Endodermal cell (in vitro differentiated cells): ENCODE data around the gene RIMS3. TPM values are rescaled to one million over a fixed set of nuclear protein-coding genes. Genes with fewer than 3 reads are reported as not detected.

Source experiments
- DNase-seq: peaks from one replicate; pipeline ENCODE4 v3.0.0-alpha.2; 2017
- H3K27ac ChIP-seq: 2 replicates; pipeline ENCODE4 v1.5.1; 2013; ENCODE audit warnings: mild to moderate bottlenecking, low read depth, low read length, moderate library complexity
- H3K27me3 ChIP-seq: 2 replicates; pipeline ENCODE4 v1.6.1; 2013; ENCODE audit warnings: mild to moderate bottlenecking, low read length, moderate library complexity; ENCODE audit not compliant: insufficient read depth, control insufficient read depth, poor library complexity, severe bottlenecking
- H3K36me3 ChIP-seq: 2 replicates; pipeline ENCODE4 v1.7.0; 2013; ENCODE audit warnings: mild to moderate bottlenecking, low read length, moderate library complexity; ENCODE audit not compliant: control insufficient read depth, insufficient read depth
- H3K4me1 ChIP-seq: one replicate; pipeline ENCODE4 v1.7.0; 2013; ENCODE audit warnings: low read length; ENCODE audit not compliant: control insufficient read depth, insufficient read depth
- H3K4me3 ChIP-seq: 2 replicates; pipeline ENCODE4 v1.5.1; 2013; ENCODE audit warnings: mild to moderate bottlenecking, low read length, moderate library complexity
- H3K9ac ChIP-seq: 2 replicates; pipeline ENCODE4 v1.6.1; 2013; ENCODE audit warnings: mild to moderate bottlenecking, low read length, moderate library complexity; ENCODE audit not compliant: poor library complexity, severe bottlenecking; ENCODE audit errors: extremely low read depth
- H3K9me3 ChIP-seq: 2 replicates; pipeline ENCODE4 v1.6.1; 2013; ENCODE audit warnings: mild to moderate bottlenecking, low read length, moderate library complexity; ENCODE audit not compliant: control insufficient read depth
- H3K27ac Mint-ChIP-seq: 2 replicates; pipeline ENCODE4 v1.8.0; 2020; ENCODE audit warnings: mixed read lengths
- H3K27me3 Mint-ChIP-seq: 2 replicates; pipeline ENCODE4 v1.8.0; 2021; ENCODE audit warnings: mild to moderate bottlenecking, mixed read lengths; ENCODE audit not compliant: insufficient read depth
- H3K36me3 Mint-ChIP-seq: 2 replicates; pipeline ENCODE4 v1.8.0; 2020; ENCODE audit warnings: low read depth, mixed read lengths
- H3K4me1 Mint-ChIP-seq: 2 replicates; pipeline ENCODE4 v1.8.0; 2020; ENCODE audit warnings: mixed read lengths
- H3K4me3 Mint-ChIP-seq: 2 replicates; pipeline ENCODE4 v1.8.0; 2020; ENCODE audit warnings: mild to moderate bottlenecking, moderate library complexity, mixed read lengths
- H3K9me3 Mint-ChIP-seq: 2 replicates; pipeline ENCODE4 v1.8.0; 2020; ENCODE audit warnings: mild to moderate bottlenecking, mixed read lengths
- CTCF ChIP-seq: fragments of 200-600 bp; sonication (generic); conservative IDR thresholded peaks from 2 replicates; pipeline ENCODE4 v1.5.0; 2021; ENCODE audit warnings: antibody characterized with exemption, mild to moderate bottlenecking
- WGBS, 2 experiments: methylation state at CpG; one replicate each; pipeline versions ENCODE4 v1.1.5 to v1.1.7; 2013; ENCODE audit warnings: missing lambda C conversion rate in 2 of 2, mixed read lengths in 1 of 2; ENCODE audit not compliant: insufficient coverage in 1 of 2, insufficient read length in 1 of 2; 5-methylcytosine and 5-hydroxymethylcytosine counted together
- total RNA-seq, 2 donors: library from RNA; stranded (reverse); fragmentation: NEBNext Ultra II Directional in 1 of 2; extraction: Animal tissue kit (Norgen Biotek cat#: 25700) in 1 of 2; gene quantifications; 2 replicates in 1 of 2; 3 replicates in 1 of 2; pipeline ENCODE4 v1.2.1, GENCODE V29; 2021

RIMS3 gene
- total RNA-seq, 2 donors from 2014 or later = 8.0 to 12.0 TPM

GRCh38 chr1:40627987-40628902 lies 37.2 kb downstream of the RIMS3 start:
- Histone ChIP-seq H3K27ac (no peak overlapping the region), H3K4me1 (no peaks in the 10 kb centered on the region), H3K27me3 (no peaks in the 10 kb centered on the region), H3K9me3 (no peaks in the 10 kb centered on the region), H3K4me3 (no peak overlapping the region), H3K9ac (no peak overlapping the region), H3K36me3 (no peaks in the 10 kb centered on the region)
- Mint-ChIP-seq H3K4me3 (no peak overlapping the region), H3K9me3 (no peaks in the 10 kb centered on the region), H3K27me3 (no peaks in the 10 kb centered on the region), H3K36me3 (no peaks in the 10 kb centered on the region), H3K4me1 (no peaks in the 10 kb centered on the region), H3K27ac (no peak overlapping the region)
- 79 to 82% methylated on average over 6 to 9 of the region's 9 CpGs for WGBS, 2 experiments
- no peak for DNase-seq
- TF ChIP-seq CTCF = no peak

DNA sequence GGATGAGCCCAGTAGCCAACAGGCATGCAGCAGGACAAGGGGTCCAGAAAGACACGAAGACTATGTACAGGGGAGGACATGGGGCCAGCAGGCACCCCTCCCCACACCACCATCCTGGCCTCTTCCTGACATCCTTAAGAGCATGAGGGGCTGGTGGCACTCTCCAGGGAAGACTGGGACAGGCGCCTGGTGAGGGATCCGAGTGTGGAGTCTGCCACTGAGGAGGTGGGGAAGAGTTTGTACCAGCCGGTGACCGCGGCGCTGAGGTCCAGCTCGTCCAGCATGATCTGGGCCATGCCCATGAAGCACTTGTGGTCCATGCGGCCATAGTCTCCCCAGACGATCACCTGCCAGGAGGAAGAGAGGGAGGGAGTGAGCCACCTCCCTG lies 39.1 kb downstream of the RIMS3 start:
- 85 to 97% methylated on average over 4 to 10 of the region's 10 CpGs for WGBS, 2 experiments
- Mint-ChIP-seq H3K36me3 (no peaks in the 10 kb centered on the region), H3K27me3 (no peaks in the 10 kb centered on the region), H3K4me3 (no peak overlapping the region), H3K4me1 (no peaks in the 10 kb centered on the region), H3K27ac (no peak overlapping the region), H3K9me3 (no peaks in the 10 kb centered on the region)
- no peak overlapping the region for H3K4me3 ChIP-seq
- no peaks in the 10 kb centered on the region for H3K4me1 ChIP-seq
- no peaks in the 10 kb centered on the region for H3K27me3 ChIP-seq
- H3K36me3 ChIP-seq = no peaks in the 10 kb centered on the region
- no peak overlapping the region for H3K27ac ChIP-seq
- no peaks in the 10 kb centered on the region for H3K9me3 ChIP-seq
- DNase-seq = no peak
- no peak overlapping the region for H3K9ac ChIP-seq
- no peak for TF ChIP-seq CTCF

DNA sequence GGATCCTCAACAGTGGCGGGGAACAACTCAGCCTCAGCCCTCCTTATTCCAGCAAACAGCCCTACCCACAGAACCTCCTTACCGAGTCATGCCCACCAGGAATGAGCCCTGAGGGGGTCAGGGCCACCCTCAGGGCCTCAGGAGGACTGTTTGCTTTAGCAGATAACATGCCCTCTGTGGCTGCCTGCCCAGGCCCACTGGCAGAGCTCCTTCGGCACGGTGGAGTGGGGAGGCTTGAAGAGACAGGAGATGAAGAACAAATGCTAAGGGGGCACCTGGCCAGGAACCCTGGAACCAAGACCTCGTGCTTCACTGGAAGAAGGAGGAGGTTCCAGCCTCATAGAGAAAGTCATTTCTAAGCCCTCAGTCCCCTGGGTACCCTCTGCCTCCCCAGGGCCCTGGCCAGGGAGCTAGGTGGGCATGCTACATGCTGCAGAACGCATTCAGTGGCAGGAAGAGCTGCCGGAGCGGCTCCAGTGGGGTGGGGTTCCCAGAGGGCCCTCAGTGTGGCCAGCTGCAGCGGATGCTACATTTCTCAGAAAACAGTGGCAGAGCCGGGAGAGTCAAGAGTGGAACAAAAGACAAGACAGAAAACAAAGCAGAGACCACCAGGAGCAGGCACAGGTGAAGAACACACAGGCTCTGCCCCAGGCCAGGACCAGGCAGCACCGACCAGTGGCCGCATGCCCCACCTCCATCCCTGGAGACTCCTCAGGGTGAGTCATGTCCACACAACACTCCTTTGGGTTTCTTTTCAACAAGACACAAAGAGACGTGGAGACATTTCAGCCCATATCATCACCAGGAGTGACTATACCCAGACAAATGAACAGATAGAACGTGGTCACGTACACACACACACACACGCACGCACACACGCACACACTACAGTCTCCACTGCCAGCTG lies 39.8 kb downstream of the RIMS3 start:
- Histone ChIP-seq H3K9ac (no peak overlapping the region), H3K27me3 (no peaks in the 10 kb centered on the region), H3K9me3 (no peaks in the 10 kb centered on the region), H3K4me1 (no peaks in the 10 kb centered on the region), H3K4me3 (no peak overlapping the region), H3K27ac (no peak overlapping the region), H3K36me3 (no peaks in the 10 kb centered on the region)
- no peak for DNase-seq
- Mint-ChIP-seq H3K9me3 (no peaks in the 10 kb centered on the region), H3K4me3 (no peak overlapping the region), H3K36me3 (no peaks in the 10 kb centered on the region), H3K4me1 (no peaks in the 10 kb centered on the region), H3K27me3 (no peaks in the 10 kb centered on the region), H3K27ac (no peak overlapping the region)
- 91 to 96% methylated on average over 8 to 18 of the region's 18 CpGs for WGBS, 2 experiments
- no peak for TF ChIP-seq CTCF
